ENCODE data around the gene CLCN2. TPM values are rescaled to one million over a fixed set of nuclear protein-coding genes. Genes with fewer than 3 reads are reported as not detected.

Gene CLCN2
- total and polyA plus RNA-seq, 2 of the 4 experiments (the other 2 are of a cell fraction) = 2.9 to 5.8 TPM

- H3K9ac ChIP-seq (ENCODE audit: low read depth, low read length) = no peak overlapping the region
- H2BK20ac ChIP-seq (ENCODE audit: low read depth, low read length) = no peak overlapping the region
- H4K20me1 ChIP-seq (ENCODE audit: insufficient read depth, low read length) = no peaks in the 10 kb centered on the region
- H3K9me1 ChIP-seq (ENCODE audit: insufficient read depth, low read length) = no peaks in the 10 kb centered on the region
- no peak overlapping the region for H4K8ac ChIP-seq (ENCODE audit: low read depth in 2 of 2, low read length in 2 of 2)
- H2AK9ac ChIP-seq (replicated peaks; ENCODE audit: low read depth, low read length, poor library complexity) = no peak overlapping the region
- TF ChIP-seq RAD21 (IDR thresholded peaks at IDR 0.05; ENCODE audit: low read length) (no peak), RFX5 (IDR thresholded peaks at IDR 0.05; ENCODE audit: low read depth, low read length) (no peak), CHD1 (IDR thresholded peaks at IDR 0.05; ENCODE audit: low read depth, low read length) (no peak), MAZ (IDR thresholded peaks at IDR 0.05; ENCODE audit: borderline replicate concordance, low read depth, low read length) (no peak), CEBPB (IDR thresholded peaks at IDR 0.05; ENCODE audit: low read depth, low read length) (no peak), MXI1 (IDR thresholded peaks at IDR 0.05; ENCODE audit: borderline replicate concordance, low read depth, low read length) (no peak), NFE2L2 (IDR thresholded peaks at IDR 0.05; ENCODE audit: low read depth, low read length) (no peak), POLR2A (IDR thresholded peaks at IDR 0.05; ENCODE audit: low read depth, low read length) (no peak), RCOR1 (IDR thresholded peaks at IDR 0.05; ENCODE audit: insufficient replicate concordance, low read length) (no peak)
- DNase-seq (no peak), ATAC-seq (ENCODE audit: low read depth) (no peak)
- in situ Hi-C loops (cut with MboI; ENCODE audit: low sequenced_read_pairs) (no loop called here), dilution Hi-C loops (cut with HindIII; ENCODE audit: low sequenced_read_pairs, unreplicated experiment) (no loop called here), intact Hi-C loops (cut with micrococcal nuclease) (no loop called here)
- H3K4ac ChIP-seq (ENCODE audit: low read depth, low read length) = no peak overlapping the region
- no peak overlapping the region for H4K91ac ChIP-seq (ENCODE audit: insufficient read depth, low read depth, low read length)
- H3K4me2 ChIP-seq (ENCODE audit: low read depth, low read length) = no peak overlapping the region
- H2AK5ac ChIP-seq (ENCODE audit: low read depth, low read length) = no peak overlapping the region
- H3K4me3 ChIP-seq (ENCODE audit: insufficient read depth, low read depth, low read length) = no peak overlapping the region
- H3K27ac ChIP-seq (ENCODE audit: insufficient read depth, low read length) = no peak overlapping the region
- no peak overlapping the region for H3K23ac ChIP-seq (ENCODE audit: low read depth, low read length)
- 49% methylated on average over 21 of the region's 37 CpGs; no CpG with 5 or more reads in 1 of the 2 experiments for WGBS, 2 experiments (ENCODE audit: extremely low coverage in 2 of 2, insufficient read length in 1 of 2)
- H3K56ac ChIP-seq (ENCODE audit: extremely low read depth, insufficient read depth, low read length) = no peak overlapping the region
- no peak overlapping the region for H3K14ac ChIP-seq (replicated peaks; ENCODE audit: low read depth, low read length)
- no peak overlapping the region for H4K5ac ChIP-seq (ENCODE audit: low read depth, low read length)
- ChIA-PET CTCF (interaction anchor here (0.6 to 0.7 kb wide), 4 partner anchors 12 to 74 kb away, joined by 3 to 6 read pairs (median 4); no protein-coding TSS in a partner anchor), POLR2A (ENCODE audit: unreplicated experiment) (interaction anchor here (0.6 kb wide), 2 partner anchors 13 to 28 kb away, joined by 5 to 7 read pairs; no protein-coding TSS in a partner anchor)
- no peaks in the 10 kb centered on the region for H3K36me3 ChIP-seq (ENCODE audit: control insufficient read depth, insufficient read depth, low read length)
- no TSS peak for BruUV-seq (replicated peaks)
- H3K9me3 ChIP-seq (ENCODE audit: control insufficient read depth, insufficient read depth, low read length) = no peaks in the 10 kb centered on the region
- no peak overlapping the region for H3K18ac ChIP-seq (ENCODE audit: low read depth, low read length)
- no peaks in the 10 kb centered on the region for H3K4me1 ChIP-seq (ENCODE audit: control insufficient read depth, insufficient read depth, low read length)
- no peak overlapping the region for H2BK120ac ChIP-seq (ENCODE audit: low read depth, low read length)
- no peak overlapping the region for H2BK5ac ChIP-seq (ENCODE audit: low read depth, low read length, poor library complexity, severe bottlenecking)
- H3K79me1 ChIP-seq (ENCODE audit: low read depth in 1 of 2, low read length in 2 of 2) = no peaks in the 10 kb centered on the region
- H2AFZ ChIP-seq (replicated peaks; ENCODE audit: low read length, poor library complexity) = no peak overlapping the region
- H3K27me3 ChIP-seq (ENCODE audit: control insufficient read depth, insufficient read depth, low read length) = peaks cover 76% of the 10 kb centered on the region
- H2BK15ac ChIP-seq (ENCODE audit: low read depth, low read length) = no peak overlapping the region
Observed at GRCh38 chr3:184386047-184386806, 24.8 kb upstream of the CLCN2 start.

Data from IMR-90 (cell line).